Breast epithelium (tissue), 3 donors: ENCODE results near the gene NDST4.

ENCODE experiments used
- POLR2A ChIP-seq: fragments of 450-650 bp; IDR thresholded peaks from one replicate; pipeline ENCODE4 v1.6.1; 2016; ENCODE audit warnings: antibody characterized with exemption, mild to moderate bottlenecking, moderate library complexity
- TF ChIP-seq, protein P1 (sequence below), 3 donors: fragments of 450-650 bp; IDR thresholded peaks; one replicate each; pipeline ENCODE4 v1.5.1; 2016 to 2017; ENCODE audit warnings: antibody characterized with exemption in 3 of 3, mild to moderate bottlenecking in 3 of 3, moderate library complexity in 3 of 3

DNA sequence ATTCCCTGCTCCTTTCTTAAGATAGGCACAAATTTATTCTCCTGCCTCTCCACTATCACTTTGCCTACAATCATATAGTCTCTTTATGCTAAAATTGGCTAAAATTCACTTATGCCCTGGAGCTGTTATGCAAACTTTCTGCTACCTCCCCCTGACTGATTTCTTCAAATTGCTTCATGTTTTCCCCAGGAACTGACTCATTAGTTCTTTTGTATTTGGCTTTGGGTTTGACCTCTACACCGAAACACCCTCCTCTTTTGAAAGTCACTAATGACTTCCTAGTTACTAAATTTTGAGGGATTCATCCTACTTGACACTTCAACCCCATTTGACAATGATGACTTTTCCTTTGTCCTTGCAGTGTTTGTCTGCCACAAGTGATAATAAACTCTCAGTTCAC, 222.6 kb downstream of the NDST4 start:
- TF ChIP-seq, protein P1, sequence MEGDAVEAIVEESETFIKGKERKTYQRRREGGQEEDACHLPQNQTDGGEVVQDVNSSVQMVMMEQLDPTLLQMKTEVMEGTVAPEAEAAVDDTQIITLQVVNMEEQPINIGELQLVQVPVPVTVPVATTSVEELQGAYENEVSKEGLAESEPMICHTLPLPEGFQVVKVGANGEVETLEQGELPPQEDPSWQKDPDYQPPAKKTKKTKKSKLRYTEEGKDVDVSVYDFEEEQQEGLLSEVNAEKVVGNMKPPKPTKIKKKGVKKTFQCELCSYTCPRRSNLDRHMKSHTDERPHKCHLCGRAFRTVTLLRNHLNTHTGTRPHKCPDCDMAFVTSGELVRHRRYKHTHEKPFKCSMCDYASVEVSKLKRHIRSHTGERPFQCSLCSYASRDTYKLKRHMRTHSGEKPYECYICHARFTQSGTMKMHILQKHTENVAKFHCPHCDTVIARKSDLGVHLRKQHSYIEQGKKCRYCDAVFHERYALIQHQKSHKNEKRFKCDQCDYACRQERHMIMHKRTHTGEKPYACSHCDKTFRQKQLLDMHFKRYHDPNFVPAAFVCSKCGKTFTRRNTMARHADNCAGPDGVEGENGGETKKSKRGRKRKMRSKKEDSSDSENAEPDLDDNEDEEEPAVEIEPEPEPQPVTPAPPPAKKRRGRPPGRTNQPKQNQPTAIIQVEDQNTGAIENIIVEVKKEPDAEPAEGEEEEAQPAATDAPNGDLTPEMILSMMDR (IDR thresholded peaks at IDR 0.05): no peak
- no peak for TF ChIP-seq POLR2A
